ENCODE measurements around the gene RELT.

The RELT gene

DNA sequence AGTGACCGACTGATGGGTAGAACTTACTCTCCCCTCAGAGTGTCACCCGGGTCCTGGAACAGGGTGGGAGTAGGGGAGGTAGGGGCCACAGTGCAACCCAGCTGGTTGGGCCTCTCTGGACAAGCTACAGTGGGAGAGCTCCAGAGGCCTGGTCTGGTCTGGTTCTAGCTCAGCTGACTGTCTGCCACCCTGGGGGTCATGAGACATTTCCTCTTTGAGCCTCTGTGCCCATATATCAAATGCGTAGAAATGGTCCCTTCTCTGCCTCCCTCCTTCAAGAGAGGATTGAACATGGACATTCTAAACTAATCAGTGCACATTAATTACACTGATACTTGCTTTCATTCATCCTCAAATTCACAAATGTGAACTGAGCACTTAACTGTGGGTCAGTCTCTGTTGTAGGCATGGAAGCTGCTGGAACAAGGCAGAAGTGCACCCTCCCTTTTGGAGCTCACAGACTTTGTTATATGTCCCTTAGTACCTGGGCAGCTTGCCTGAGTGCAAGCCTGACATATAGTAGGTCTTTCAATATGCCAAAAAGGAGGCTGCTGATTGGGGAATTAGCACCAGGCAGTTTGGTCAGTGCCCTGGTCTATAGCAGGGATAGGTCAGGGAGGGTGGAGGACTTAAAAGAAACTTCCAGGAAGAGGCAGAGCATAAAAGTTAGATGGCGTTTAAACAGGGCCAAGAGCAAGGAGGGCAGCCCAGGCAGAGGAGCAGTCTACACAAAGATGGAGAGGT lies 42.4 kb upstream of the RELT start:
- no peak overlapping the region for H3K4me3 ChIP-seq (ENCODE audit: low read depth, low read length)
- DNase-seq (ENCODE audit: low read depth), result no peak
- TF ChIP-seq, protein P1, sequence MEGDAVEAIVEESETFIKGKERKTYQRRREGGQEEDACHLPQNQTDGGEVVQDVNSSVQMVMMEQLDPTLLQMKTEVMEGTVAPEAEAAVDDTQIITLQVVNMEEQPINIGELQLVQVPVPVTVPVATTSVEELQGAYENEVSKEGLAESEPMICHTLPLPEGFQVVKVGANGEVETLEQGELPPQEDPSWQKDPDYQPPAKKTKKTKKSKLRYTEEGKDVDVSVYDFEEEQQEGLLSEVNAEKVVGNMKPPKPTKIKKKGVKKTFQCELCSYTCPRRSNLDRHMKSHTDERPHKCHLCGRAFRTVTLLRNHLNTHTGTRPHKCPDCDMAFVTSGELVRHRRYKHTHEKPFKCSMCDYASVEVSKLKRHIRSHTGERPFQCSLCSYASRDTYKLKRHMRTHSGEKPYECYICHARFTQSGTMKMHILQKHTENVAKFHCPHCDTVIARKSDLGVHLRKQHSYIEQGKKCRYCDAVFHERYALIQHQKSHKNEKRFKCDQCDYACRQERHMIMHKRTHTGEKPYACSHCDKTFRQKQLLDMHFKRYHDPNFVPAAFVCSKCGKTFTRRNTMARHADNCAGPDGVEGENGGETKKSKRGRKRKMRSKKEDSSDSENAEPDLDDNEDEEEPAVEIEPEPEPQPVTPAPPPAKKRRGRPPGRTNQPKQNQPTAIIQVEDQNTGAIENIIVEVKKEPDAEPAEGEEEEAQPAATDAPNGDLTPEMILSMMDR (conservative IDR thresholded peaks at IDR 0.05; ENCODE audit: low read depth, low read length), result no peak

GRCh38 chr11:73334384-73335203 lies 41.6 kb upstream of the RELT start:
- peak overlapping the region; percentile 13 for H3K4me3 ChIP-seq (ENCODE audit: low read depth, low read length)
- DNase-seq (ENCODE audit: low read depth), result peak; percentile 95
- TF ChIP-seq, protein P1 (conservative IDR thresholded peaks at IDR 0.05; ENCODE audit: low read depth, low read length), result no peak

DNA sequence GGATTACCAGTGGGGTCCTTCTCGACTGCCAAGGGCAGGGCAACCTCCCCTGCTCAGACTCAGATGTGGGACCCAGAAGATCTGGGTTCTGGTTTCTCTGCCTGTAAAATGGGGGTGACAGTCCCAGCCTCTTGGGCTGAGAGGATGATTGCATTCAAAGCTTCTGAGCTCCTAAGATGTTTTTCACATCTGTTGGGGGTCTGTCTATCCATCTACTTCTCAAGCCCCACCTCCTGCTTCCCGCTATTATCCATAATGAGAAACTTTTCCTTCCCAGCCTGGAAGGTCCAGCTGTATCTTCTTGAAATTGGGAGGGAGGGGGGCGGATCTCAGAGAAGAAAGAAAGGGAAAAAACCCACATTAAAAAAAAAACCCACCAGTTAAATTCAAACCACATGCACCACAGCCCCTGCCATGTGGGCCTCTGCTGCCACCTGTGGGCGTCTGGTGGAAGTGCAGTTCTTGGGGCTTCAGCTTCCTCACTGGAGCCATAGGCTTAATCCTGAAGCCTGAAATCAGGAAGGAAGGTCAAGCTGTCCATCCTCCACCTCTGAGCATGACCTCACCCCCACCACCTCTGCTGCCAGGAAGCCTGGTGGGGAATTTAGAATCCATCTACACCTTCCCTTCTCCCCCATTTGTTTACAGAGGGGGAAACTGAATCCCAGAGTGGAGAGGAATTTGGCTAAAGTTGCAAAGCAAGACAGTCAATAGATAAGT lies 40.8 kb upstream of the RELT start:
- DNase-seq (ENCODE audit: low read depth), result peak; percentile 85
- H3K4me3 ChIP-seq (ENCODE audit: low read depth, low read length), result no peak overlapping the region

GRCh38 chr11:73337846-73338245 lies 38.4 kb upstream of the RELT start:
- TF ChIP-seq, protein P1 (conservative IDR thresholded peaks at IDR 0.05; ENCODE audit: low read depth, low read length), result no peak
- DNase-seq (ENCODE audit: low read depth), result no peak
- H3K4me3 ChIP-seq (ENCODE audit: low read depth, low read length), result no peak overlapping the region

More for the DNA sequence above, 40.8 kb upstream of the RELT start:
- TF ChIP-seq, protein P1 (conservative IDR thresholded peaks at IDR 0.05; ENCODE audit: low read depth, low read length), result peak; percentile 98

DNA sequence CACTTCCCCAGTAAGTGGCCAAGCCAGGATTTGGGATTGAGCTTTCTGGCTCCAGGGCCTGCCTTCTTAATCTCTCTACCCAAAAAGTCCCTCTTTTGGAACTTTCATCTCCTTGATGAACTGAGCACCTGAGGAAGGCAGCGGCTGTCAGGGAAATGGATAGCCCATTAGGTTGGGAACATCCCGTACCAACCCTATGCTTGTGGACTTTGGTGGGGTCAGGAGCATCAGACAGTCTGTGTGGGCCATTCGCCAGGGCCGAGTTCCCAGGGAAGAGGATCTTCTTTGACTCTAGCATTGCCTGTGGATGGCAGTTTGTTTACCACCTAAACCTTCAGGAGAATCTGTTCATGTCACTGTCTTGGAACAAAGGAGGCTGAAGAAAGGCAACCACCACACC lies 37.9 kb upstream of the RELT start:
- no peak overlapping the region for H3K4me3 ChIP-seq (ENCODE audit: low read depth, low read length)
- TF ChIP-seq, protein P1 (conservative IDR thresholded peaks at IDR 0.05; ENCODE audit: low read depth, low read length), result no peak
- DNase-seq (ENCODE audit: low read depth), result no peak

DNA sequence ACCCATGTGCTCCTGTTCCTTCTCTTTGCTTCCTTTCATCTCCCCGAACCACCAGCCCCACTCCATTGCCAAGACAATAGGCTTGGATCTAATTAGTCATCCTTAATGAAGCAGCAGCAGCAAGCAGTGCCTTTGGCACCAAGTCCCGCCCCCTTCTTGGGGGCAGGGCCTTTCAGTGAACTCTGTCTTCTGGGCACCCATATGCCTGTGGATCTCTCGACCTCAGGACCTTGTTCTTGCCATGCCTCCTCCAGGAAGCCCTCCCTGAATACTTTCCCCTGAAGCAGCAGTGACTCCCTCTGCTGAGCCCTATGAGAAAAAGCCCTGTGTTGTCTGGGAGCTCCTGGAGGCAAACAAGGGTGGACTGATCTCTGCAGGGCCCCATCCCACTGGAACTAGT lies 36.0 kb upstream of the RELT start:
- DNase-seq (ENCODE audit: low read depth), result no peak
- TF ChIP-seq, protein P1 (conservative IDR thresholded peaks at IDR 0.05; ENCODE audit: low read depth, low read length), result no peak

More for the DNA sequence above, 36.0 kb upstream of the RELT start:
- no peak overlapping the region for H3K4me3 ChIP-seq (ENCODE audit: low read depth, low read length)

Data from choroid plexus epithelial cell (primary cell).